ENCODE results near the gene CCDC60. TPM values are rescaled to one million over a fixed set of nuclear protein-coding genes. Genes with fewer than 3 reads are reported as not detected.
"Not testable (repeated sequence)": the region's sequence is repeated elsewhere in the genome, so short reads cannot be mapped to it uniquely, and the experiment has no call there.

The CCDC60 gene
- total RNA-seq, 1 donor from 2014 or later: not detected

GRCh38 chr12:119338593-119339363 lies 4.2 kb downstream of the CCDC60 start:
- intact Hi-C loops (cut with micrococcal nuclease): no loop called here

- intact Hi-C loops (cut with micrococcal nuclease): no loop called here
These were observed 6.0 kb downstream of the CCDC60 start for GRCh38 chr12:119340578-119340977.

GRCh38 chr12:119341020-119341419 lies 6.5 kb downstream of the CCDC60 start:
- intact Hi-C loops (cut with micrococcal nuclease): no loop called here

- intact Hi-C loops (cut with micrococcal nuclease): no loop called here
These were observed 7.5 kb downstream of the CCDC60 start for GRCh38 chr12:119341988-119342387.

- intact Hi-C loops (cut with micrococcal nuclease): no loop called here
These were observed 8.6 kb downstream of the CCDC60 start for GRCh38 chr12:119343130-119343529.

GRCh38 chr12:119354172-119354571 lies 19.6 kb downstream of the CCDC60 start:
- intact Hi-C loops (cut with micrococcal nuclease): no loop called here

GRCh38 chr12:119360366-119360765 lies 25.8 kb downstream of the CCDC60 start:
- intact Hi-C loops (cut with micrococcal nuclease): not testable (repeated sequence)

- intact Hi-C loops (cut with micrococcal nuclease): no loop called here
These were observed 28.5 kb downstream of the CCDC60 start for GRCh38 chr12:119363037-119363436.

GRCh38 chr12:119363490-119363889 lies 29.0 kb downstream of the CCDC60 start:
- intact Hi-C loops (cut with micrococcal nuclease): no loop called here

- intact Hi-C loops (cut with micrococcal nuclease): no loop called here
These were observed 30.9 kb downstream of the CCDC60 start for GRCh38 chr12:119365451-119365850.

GRCh38 chr12:119366007-119366406 lies 31.5 kb downstream of the CCDC60 start:
- intact Hi-C loops (cut with micrococcal nuclease): no loop called here

- intact Hi-C loops (cut with micrococcal nuclease): no loop called here
These were observed 34.6 kb downstream of the CCDC60 start for GRCh38 chr12:119369161-119369560.

- intact Hi-C loops (cut with micrococcal nuclease): no loop called here
These were observed 35.5 kb downstream of the CCDC60 start for GRCh38 chr12:119369907-119370546.

- intact Hi-C loops (cut with micrococcal nuclease): no loop called here
These were observed 38.0 kb downstream of the CCDC60 start for GRCh38 chr12:119372540-119372939.

- intact Hi-C loops (cut with micrococcal nuclease): no loop called here
These were observed 38.5 kb downstream of the CCDC60 start for GRCh38 chr12:119373001-119373400.

- intact Hi-C loops (cut with micrococcal nuclease): no loop called here
These were observed 39.1 kb downstream of the CCDC60 start for GRCh38 chr12:119373666-119374065.

- intact Hi-C loops (cut with micrococcal nuclease): no loop called here
These were observed 40.1 kb downstream of the CCDC60 start for GRCh38 chr12:119374635-119375034.

- intact Hi-C loops (cut with micrococcal nuclease): no loop called here
These were observed 40.8 kb downstream of the CCDC60 start for GRCh38 chr12:119375075-119375882.

GRCh38 chr12:119375883-119376190 lies 41.3 kb downstream of the CCDC60 start:
- intact Hi-C loops (cut with micrococcal nuclease): no loop called here

GRCh38 chr12:119378903-119379302 lies 44.4 kb downstream of the CCDC60 start:
- intact Hi-C loops (cut with micrococcal nuclease): no loop called here

- intact Hi-C loops (cut with micrococcal nuclease): no loop called here
These were observed 47.1 kb downstream of the CCDC60 start for GRCh38 chr12:119381471-119382235.
